ENCODE measurements around the gene CEND1.

Gene CEND1

DNA sequence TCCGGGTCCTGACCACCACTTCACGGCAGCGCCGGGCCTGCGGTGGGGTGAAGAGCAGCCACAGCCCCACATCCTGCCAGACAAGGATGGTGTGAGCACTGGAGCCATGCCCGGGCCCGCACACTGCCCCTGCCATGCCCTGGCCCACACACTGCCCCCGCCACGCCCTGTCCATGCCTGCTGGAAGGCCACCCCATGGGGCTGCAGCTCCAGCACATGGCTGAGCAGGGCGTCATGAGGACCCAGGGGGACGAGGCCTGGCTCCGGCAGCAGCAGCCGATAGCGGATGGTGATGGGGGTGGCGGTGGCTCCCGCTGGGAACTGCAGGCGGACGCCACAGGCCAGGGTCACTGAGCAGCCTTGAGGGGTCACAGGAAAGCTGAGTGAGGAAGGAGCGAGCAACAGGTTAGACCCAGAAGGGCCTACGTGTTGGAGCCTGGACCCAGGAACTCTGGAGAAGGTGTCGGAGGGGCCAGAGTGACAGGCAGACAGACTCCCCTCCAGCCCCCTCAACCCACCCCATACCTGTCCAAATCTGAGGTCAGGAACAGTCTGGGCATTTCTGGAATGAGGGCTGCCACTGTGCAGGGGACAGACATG, 12.2 kb upstream of the CEND1 start:
- H3K36me3 Mint-ChIP-seq (ENCODE audit: insufficient read depth) = peaks cover 9% of the 10 kb centered on the region
- no peak overlapping the region for H3K27ac Mint-ChIP-seq (ENCODE audit: low read depth)
- ATAC-seq (replicated peaks; ENCODE audit: extremely low read depth, poor library complexity, severe bottlenecking) (no peak), DNase-seq (ENCODE audit: low spot score in 2 of 2) (no peak)
- H3K4me1 Mint-ChIP-seq = peaks cover 4% of the 10 kb centered on the region
- H3K9me3 Mint-ChIP-seq = no peaks in the 10 kb centered on the region
- no peaks in the 10 kb centered on the region for H3K27me3 Mint-ChIP-seq
- no peak overlapping the region for H3K4me3 Mint-ChIP-seq

- no peak overlapping the region for H3K27ac Mint-ChIP-seq (ENCODE audit: low read depth)
- H3K4me3 Mint-ChIP-seq = no peak overlapping the region
Observed at GRCh38 chr11:801097-801780, 11.3 kb upstream of the CEND1 start.

DNA sequence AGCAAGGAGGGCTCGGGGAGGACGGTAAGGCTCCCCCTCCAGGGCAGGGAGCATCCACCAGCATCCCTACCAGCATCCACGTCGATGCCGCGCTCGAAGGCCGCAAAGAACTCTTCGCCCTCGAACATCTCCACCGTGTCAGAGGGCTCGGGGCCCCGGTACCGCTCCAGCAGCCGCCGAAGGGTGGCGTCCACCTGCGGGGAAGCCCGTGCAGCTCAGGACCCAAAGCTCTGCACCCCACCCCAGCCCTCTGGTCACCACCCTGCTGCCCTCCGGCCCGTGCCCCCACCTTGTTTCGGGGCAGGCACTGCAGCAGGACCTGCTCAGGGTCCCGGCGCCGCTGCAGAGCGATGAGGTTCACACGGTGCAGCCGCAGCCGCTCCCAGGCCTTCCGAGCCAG, 10.6 kb upstream of the CEND1 start:
- DNase-seq (ENCODE audit: low spot score in 2 of 2) (no peak), ATAC-seq (replicated peaks; ENCODE audit: extremely low read depth, poor library complexity, severe bottlenecking) (no peak)
- no peak overlapping the region for H3K4me3 Mint-ChIP-seq
- H3K4me1 Mint-ChIP-seq = peaks cover 15% of the 10 kb centered on the region
- no peak overlapping the region for H3K27ac Mint-ChIP-seq (ENCODE audit: low read depth)
- no peaks in the 10 kb centered on the region for H3K9me3 Mint-ChIP-seq
- no peaks in the 10 kb centered on the region for H3K27me3 Mint-ChIP-seq
- peaks cover 11% of the 10 kb centered on the region for H3K36me3 Mint-ChIP-seq (ENCODE audit: insufficient read depth)

More at GRCh38 chr11:801097-801780, 11.3 kb upstream of the CEND1 start:
- ATAC-seq (replicated peaks; ENCODE audit: extremely low read depth, poor library complexity, severe bottlenecking) = no peak
- Mint-ChIP-seq H3K9me3 (no peaks in the 10 kb centered on the region), H3K4me1 (peaks cover 10% of the 10 kb centered on the region), H3K27me3 (no peaks in the 10 kb centered on the region), H3K36me3 (ENCODE audit: insufficient read depth) (peaks cover 8% of the 10 kb centered on the region)
- DNase-seq (ENCODE audit: low spot score in 2 of 2) = no peak

DNA sequence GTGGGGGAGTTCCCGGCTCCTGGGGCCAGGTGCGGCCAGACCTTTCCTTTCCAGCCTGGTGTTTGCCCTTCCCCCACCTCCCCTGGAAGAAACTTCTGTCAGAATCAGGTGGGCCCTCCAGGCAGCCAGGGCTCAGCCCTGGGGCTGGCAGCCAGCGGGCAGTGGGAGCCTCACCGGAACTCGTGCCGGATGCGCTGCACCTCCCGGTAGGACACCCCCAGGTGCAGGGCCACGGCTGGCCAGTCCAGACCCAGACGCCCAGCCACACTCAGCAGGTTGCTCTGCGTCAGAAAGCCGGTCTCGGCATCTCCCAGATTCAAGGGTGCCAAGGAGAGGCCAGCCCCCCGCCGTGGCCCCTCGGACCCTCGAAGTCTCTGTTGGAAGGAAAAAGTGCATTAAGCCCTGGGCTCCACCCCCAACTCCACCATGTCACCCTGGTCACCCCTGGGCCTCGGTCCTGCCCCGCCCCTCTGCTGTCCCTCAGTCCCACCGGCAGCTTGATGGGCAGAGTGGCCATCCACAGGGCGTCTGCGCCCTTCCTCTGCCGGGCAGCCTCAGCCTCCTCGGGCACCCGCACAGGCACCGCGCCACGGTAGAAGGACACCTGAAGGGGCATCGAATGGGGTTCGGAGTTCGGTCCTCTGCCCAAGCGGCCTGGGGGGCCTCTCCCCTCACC, 9.9 kb upstream of the CEND1 start:
- no peak for DNase-seq (ENCODE audit: low spot score in 2 of 2)
- Mint-ChIP-seq H3K27me3 (no peaks in the 10 kb centered on the region), H3K4me1 (peaks cover 15% of the 10 kb centered on the region), H3K9me3 (no peaks in the 10 kb centered on the region), H3K27ac (ENCODE audit: low read depth) (no peak overlapping the region), H3K4me3 (no peak overlapping the region), H3K36me3 (ENCODE audit: insufficient read depth) (peaks cover 13% of the 10 kb centered on the region)
- ATAC-seq (replicated peaks; ENCODE audit: extremely low read depth, poor library complexity, severe bottlenecking) = no peak

DNA sequence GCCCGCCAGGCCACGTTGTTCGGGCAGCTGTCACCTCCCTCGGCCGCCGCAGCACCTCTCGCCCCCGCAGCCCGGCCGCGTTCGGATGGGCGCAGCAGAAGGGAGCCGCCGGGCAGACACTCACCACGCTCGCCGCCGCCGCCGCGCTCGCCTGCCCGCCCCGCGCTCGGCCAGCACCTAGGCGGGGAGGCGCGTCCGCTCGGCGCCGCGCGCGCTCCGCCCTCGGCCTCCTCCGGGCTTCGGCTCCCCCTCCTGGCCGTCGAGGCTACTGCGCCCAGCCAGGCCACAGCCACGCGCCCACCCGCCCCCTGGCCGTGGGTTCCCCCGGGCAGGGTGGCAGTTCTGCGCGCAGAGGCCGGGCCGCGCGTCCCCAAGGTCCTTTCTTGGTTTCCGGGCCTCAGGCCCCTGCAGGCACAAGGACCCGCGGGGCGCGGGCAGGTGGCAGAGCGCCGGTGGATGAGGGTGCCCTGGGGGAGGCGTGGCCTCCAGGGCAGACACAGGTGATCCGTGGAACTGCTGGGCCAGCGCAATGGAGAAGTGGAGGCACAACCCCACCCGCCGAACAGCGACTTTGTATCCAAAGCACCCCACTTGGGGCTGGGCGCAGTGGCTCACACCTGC, 8.3 kb upstream of the CEND1 start, which contains the start of gene SLC25A22:
TSS of gene SLC25A22 (minus strand) at position 189 of the 621 bp plus-strand sequence. CDS start 3,275 bp downstream, outside the sequence.
- peak; percentile 77 to 81 for DNase-seq (ENCODE audit: low spot score in 2 of 2)
- ATAC-seq (replicated peaks; ENCODE audit: extremely low read depth, poor library complexity, severe bottlenecking) = peak; percentile 50
- peaks cover 14% of the 10 kb centered on the region for H3K36me3 Mint-ChIP-seq (ENCODE audit: insufficient read depth)
- peaks cover 15% of the 10 kb centered on the region for H3K4me1 Mint-ChIP-seq
- peak within 1 kb of the TSS; percentile 91 for H3K4me3 Mint-ChIP-seq
- no peaks in the 10 kb centered on the region for H3K27me3 Mint-ChIP-seq
- H3K27ac Mint-ChIP-seq (ENCODE audit: low read depth) = peak within 1 kb of the TSS; percentile 92
- no peaks in the 10 kb centered on the region for H3K9me3 Mint-ChIP-seq

GRCh38 chr11:797296-798092, 7.6 kb upstream of the CEND1 start:
- Mint-ChIP-seq H3K27ac (ENCODE audit: low read depth) (peak overlapping the region; percentile 92), H3K27me3 (no peaks in the 10 kb centered on the region), H3K9me3 (no peaks in the 10 kb centered on the region), H3K4me3 (peak overlapping the region; percentile 91), H3K4me1 (peaks cover 15% of the 10 kb centered on the region), H3K36me3 (ENCODE audit: insufficient read depth) (peaks cover 17% of the 10 kb centered on the region)
- DNase-seq (ENCODE audit: low spot score in 2 of 2) (peak; percentile 56 to 76), ATAC-seq (replicated peaks; ENCODE audit: extremely low read depth, poor library complexity, severe bottlenecking) (peak; percentile 61)

DNA sequence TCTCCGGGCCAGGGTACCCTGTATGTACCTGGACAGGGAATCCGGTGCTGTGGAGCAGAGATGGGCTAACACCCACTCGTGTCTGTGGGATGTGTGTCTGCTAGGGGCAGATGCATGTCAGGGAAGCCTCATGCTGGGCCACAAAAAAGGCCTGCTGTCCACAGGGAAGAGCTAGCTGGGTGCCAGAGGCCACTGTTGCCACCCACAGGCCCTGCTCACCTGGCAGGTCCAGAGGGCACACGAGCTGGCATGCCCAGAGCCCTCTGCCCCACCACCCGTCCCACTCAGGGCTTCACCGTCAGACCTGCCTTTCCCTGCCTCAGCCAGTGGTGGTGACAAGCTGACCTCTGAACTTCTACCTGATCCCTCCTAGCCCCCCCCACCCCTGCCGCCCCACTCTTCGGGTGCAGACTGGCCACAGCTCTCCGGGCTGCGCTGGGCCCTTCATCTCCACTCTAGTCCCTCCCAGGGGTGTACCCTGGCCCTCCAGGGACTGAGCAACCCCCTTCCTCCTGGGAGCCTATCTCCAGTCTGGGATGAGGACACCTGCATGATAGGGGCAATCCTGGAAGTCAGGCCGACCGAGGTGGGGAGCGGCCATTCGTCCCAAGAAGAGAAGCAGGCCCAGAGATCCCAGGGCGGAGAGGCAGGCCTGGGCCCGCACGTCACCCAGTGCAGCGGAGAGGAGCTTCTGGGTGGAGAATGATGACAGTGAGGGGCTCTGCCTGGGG, 6.8 kb upstream of the CEND1 start:
- H3K27ac Mint-ChIP-seq (ENCODE audit: low read depth) = peak overlapping the region; percentile 92
- H3K4me3 Mint-ChIP-seq = peak overlapping the region; percentile 91
- H3K27me3 Mint-ChIP-seq = no peaks in the 10 kb centered on the region
- DNase-seq (ENCODE audit: low spot score in 2 of 2) (no peak), ATAC-seq (replicated peaks; ENCODE audit: extremely low read depth, poor library complexity, severe bottlenecking) (no peak)
- no peaks in the 10 kb centered on the region for H3K9me3 Mint-ChIP-seq
- peaks cover 15% of the 10 kb centered on the region for H3K4me1 Mint-ChIP-seq
- peaks cover 19% of the 10 kb centered on the region for H3K36me3 Mint-ChIP-seq (ENCODE audit: insufficient read depth)

GRCh38 chr11:795634-796564, 6.0 kb upstream of the CEND1 start:
- H3K36me3 Mint-ChIP-seq (ENCODE audit: insufficient read depth) = peaks cover 21% of the 10 kb centered on the region

GRCh38 chr11:794766-795633, 5.1 kb upstream of the CEND1 start:
- peak overlapping the region; percentile 91 for H3K4me3 Mint-ChIP-seq
- DNase-seq (ENCODE audit: low spot score in 2 of 2) (no peak), ATAC-seq (replicated peaks; ENCODE audit: extremely low read depth, poor library complexity, severe bottlenecking) (no peak)
- peaks cover 21% of the 10 kb centered on the region for H3K36me3 Mint-ChIP-seq (ENCODE audit: insufficient read depth)
- H3K27me3 Mint-ChIP-seq = no peaks in the 10 kb centered on the region
- no peaks in the 10 kb centered on the region for H3K9me3 Mint-ChIP-seq
- peak overlapping the region; percentile 92 for H3K27ac Mint-ChIP-seq (ENCODE audit: low read depth)
- H3K4me1 Mint-ChIP-seq = peaks cover 15% of the 10 kb centered on the region

More at GRCh38 chr11:795634-796564, 6.0 kb upstream of the CEND1 start:
- peak overlapping the region; percentile 92 for H3K27ac Mint-ChIP-seq (ENCODE audit: low read depth)
- ATAC-seq (replicated peaks; ENCODE audit: extremely low read depth, poor library complexity, severe bottlenecking) (peak; percentile 42), DNase-seq (ENCODE audit: low spot score in 2 of 2) (peak in 1 of 2 donors; percentile 52)
- H3K27me3 Mint-ChIP-seq = no peaks in the 10 kb centered on the region
- peak overlapping the region; percentile 91 for H3K4me3 Mint-ChIP-seq
- no peaks in the 10 kb centered on the region for H3K9me3 Mint-ChIP-seq
- H3K4me1 Mint-ChIP-seq = peaks cover 15% of the 10 kb centered on the region

DNA sequence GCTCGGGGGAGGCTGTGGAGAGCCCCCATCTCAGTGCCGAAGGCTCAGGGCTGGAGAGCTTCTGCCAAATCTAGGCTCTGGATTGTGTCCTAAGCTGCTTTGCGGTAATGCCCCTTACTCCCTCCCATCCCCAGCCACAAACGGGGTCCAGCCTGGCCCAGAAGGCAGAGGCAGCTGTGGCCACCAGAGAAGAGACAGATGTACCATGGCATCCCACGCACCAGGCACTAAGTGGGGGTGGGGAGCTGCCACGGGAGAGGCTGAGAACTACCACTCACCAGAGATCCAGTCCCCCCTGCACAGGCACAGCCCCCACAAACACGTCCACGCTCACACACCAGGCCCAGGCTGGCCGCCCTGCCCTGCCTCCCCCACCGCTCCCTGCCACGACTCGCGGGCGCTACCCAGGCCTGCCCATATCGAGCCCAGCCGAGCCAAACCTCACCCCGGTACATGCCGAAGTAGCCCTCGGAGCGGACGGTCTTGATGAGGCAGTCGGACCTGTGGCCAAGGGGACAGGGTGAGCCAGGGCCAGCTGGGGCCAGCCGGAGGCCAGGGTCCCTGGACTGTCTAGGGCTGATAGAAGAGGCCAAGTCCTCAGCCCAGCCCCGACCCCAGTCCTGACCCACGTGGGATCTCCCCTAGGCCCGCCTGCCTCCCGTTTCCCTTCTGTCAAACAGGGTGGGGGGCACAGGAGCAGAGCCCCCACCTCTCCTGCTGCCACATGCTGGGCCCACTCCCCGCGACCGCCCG, 4.3 kb upstream of the CEND1 start:
- Mint-ChIP-seq H3K27me3 (no peaks in the 10 kb centered on the region), H3K27ac (ENCODE audit: low read depth) (no peak overlapping the region), H3K36me3 (ENCODE audit: insufficient read depth) (peaks cover 21% of the 10 kb centered on the region), H3K4me1 (peaks cover 15% of the 10 kb centered on the region), H3K4me3 (peak overlapping the region; percentile 91), H3K9me3 (no peaks in the 10 kb centered on the region)
- DNase-seq (ENCODE audit: low spot score in 2 of 2) = no peak
- ATAC-seq (replicated peaks; ENCODE audit: extremely low read depth, poor library complexity, severe bottlenecking) = no peak

All from central memory CD8-positive, alpha-beta T cell (primary cell).